Stimulated activated CD4-positive, alpha-beta T cell treated with anti-CD3 and anti-CD28 coated beads, Interleukin-4, amount 100 ng/mL, for 48 hours (primary cell): Measurements from ENCODE around the gene RGS7.
"Not testable (repeated sequence)": the region's sequence is repeated elsewhere in the genome, so short reads cannot be mapped to it uniquely, and the experiment has no call there.

Source experiments
- DNase-seq, 2 donors: peaks; one replicate each; pipeline ENCODE4 v3.0.0-alpha.2; 2020; ENCODE audit warnings: low read depth in 2 of 2

The RGS7 gene

DNA sequence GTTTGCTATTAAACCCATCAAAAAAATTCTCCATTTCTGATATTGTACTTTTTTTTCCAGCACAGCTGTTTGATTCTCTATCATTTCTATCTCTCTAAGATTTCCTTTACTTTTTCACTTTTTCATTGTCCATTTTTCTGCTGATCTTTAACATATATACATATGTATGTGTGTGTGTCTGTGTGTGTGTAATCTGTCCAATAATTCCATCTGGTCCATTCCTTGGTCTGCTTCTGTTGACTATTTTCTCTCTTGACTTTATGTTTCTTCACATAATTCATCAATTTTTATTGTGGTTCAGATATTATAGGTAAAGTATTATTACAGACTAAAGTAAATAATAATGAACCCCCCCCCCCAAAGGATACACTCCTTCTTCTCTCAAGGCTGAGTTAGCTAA lies 84.2 kb downstream of the RGS7 start:
- DNase-seq: no peak

- no peak for DNase-seq
These were observed 85.6 kb downstream of the RGS7 start for GRCh38 chr1:241271427-241271826.

- no peak for DNase-seq
These were observed 87.0 kb downstream of the RGS7 start for GRCh38 chr1:241270016-241270415.

GRCh38 chr1:241269116-241269515 lies 87.9 kb downstream of the RGS7 start:
- no peak for DNase-seq

- DNase-seq: no peak
These were observed 90.9 kb downstream of the RGS7 start for GRCh38 chr1:241266121-241266520.

DNA sequence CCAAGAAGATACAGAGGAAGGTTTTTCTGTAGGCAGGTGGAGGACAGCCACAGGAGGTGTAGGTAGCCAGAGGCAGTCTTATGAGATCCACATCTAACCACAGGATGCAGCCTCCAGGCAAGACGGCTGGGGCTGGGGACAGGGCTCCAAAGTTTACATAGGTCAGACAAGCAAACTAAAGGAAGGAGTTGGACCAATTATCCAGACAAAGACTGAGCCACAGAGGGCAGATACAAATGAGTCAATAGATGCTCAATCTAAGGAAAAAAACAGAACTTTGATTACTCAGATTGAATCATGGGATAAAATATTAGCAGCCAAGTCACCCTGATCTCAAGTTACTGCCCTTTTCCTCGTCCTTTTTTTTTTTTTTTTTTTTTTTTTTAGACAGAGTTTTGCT lies 91.6 kb downstream of the RGS7 start:
- no peak for DNase-seq

DNA sequence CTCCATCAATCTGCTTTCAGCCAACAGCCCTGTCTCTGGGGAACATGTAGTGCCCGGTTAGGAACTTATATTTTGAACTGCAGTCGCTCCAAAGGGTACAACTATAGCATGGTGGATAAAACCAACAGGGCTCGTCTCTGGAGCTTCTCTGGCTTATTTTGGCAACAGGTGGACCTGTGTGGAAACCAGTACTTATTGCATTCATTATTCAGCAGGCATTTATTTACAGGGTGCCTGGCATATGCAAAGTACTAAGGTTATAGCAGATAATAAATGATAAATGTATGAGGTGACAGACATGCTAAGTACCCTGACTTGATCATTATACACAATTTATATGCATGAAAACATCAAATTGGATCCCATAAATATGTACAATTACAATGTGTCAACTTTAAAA lies 93.7 kb downstream of the RGS7 start:
- DNase-seq: no peak

- no peak for DNase-seq
These were observed 103.5 kb downstream of the RGS7 start for GRCh38 chr1:241253471-241253870.

- DNase-seq: no peak
These were observed 106.5 kb downstream of the RGS7 start for GRCh38 chr1:241250465-241250864.

- no peak for DNase-seq
These were observed 116.9 kb downstream of the RGS7 start for GRCh38 chr1:241240069-241240468.

- no peak for DNase-seq
These were observed 119.1 kb downstream of the RGS7 start for GRCh38 chr1:241237873-241238272.

- no peak for DNase-seq
These were observed 121.6 kb downstream of the RGS7 start for GRCh38 chr1:241235256-241235897.

- no peak for DNase-seq
These were observed 127.3 kb downstream of the RGS7 start for GRCh38 chr1:241229711-241230110.

DNA sequence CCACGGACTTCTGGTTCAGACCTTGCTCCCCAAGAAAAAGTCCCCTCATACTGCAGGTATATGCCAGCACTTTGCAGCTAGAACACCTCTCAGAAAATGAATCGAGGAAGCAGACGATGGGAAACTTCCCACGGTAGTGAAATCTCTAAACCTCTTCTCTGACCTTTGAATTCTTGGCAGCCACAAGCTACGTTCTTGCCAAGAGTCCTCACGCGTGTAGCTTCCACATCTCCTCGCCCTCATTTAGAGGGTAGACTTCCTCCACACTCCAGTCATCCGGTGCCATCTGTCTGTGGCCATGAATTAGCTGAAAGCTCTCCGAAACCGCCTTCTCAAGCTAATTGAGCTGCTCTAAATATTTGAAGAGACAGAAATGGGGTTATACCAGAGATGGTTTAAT lies 127.8 kb downstream of the RGS7 start:
- DNase-seq: no peak

DNA sequence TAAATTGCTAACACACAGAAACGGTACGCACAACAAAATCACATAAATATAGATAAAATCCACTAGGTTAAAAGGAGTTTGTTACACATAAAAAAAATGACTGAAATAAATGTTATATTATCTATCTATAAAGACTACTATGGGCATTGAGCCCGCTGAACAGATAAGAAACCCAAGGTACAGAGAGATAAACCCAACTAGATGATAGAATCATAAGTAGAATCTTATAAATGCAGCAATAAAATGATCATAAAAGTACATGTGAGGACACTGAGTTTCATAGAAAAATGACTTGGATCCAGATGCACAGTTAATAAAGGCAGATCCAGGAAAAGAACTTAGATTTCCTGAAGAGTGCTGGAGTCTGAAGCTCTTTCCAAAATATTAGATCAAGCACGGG lies 128.7 kb downstream of the RGS7 start:
- no peak for DNase-seq

DNA sequence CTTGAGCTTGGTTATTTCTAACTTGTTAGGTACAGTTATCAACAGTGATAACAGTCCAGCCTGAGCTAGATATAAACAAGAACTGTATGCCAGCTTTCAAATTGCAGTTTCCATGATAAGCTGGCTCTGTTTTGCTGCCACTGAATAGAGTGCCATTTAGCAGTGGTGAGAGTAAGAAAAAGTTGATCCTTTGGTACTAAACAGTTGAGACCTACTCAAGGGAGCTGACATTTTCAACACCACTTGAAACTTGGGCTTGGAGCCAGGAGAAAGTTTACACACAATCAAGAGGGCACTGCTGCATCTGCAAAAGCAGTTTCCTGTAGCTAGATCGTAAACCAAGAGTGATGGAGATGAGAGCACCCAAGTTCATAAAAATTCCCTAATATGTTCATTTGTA lies 131.3 kb downstream of the RGS7 start:
- DNase-seq: no peak

DNA sequence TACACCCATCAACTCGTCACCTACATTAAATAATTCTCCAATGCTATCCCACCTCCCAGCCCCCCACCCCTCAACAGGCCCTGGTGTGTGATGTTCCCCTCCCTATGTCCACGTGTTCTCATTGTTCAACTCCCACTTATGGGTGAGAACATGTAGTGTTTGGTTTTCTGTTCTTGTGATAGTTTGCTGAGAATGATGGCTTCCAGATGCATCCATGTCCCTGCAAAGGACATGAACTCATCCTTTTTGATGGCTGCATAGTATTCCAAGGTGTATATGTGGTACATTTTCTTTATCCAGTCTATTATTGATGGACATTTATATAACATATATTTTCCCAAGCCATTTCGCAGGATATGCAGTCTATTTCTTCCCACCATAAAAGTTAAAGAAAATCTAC lies 132.8 kb downstream of the RGS7 start:
- not testable (repeated sequence) for DNase-seq

DNA sequence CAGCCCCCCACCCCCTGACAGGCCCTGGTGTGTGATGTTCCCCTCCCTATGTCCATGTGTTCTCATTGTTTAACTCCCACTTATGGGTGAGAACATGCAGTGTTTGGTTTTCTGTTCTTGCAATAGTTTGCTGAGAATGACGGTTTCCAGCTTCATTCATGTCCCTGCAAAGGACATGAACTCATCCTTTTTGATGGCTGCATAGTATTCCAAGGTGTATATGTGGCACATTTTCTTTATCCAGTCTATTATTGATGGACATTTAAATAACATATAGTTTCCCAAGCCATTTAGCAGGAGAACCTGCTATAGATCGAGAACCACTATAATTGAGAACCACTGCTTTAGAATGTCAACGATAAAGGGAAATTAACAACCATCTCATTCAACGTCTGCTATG lies 134.2 kb downstream of the RGS7 start:
- DNase-seq: not testable (repeated sequence)

DNA sequence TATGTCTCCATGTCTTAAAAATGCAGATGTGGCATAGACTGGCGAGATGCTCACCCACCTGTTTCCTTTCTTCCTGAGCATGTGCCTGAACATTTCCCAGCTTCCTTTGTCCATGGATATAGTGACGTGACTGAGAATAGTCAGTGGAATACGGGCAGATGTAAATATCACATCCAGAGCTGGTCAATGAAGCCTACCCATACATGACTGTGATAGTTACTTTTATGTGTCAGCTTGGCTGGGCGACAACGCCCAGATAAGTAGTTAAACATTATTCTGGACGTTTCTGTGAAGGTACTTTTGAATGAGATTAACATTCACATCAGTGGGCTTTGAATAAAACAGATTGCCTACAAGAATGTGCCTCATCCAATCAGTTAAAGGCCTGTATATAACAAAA lies 135.7 kb downstream of the RGS7 start:
- DNase-seq: no peak

DNA sequence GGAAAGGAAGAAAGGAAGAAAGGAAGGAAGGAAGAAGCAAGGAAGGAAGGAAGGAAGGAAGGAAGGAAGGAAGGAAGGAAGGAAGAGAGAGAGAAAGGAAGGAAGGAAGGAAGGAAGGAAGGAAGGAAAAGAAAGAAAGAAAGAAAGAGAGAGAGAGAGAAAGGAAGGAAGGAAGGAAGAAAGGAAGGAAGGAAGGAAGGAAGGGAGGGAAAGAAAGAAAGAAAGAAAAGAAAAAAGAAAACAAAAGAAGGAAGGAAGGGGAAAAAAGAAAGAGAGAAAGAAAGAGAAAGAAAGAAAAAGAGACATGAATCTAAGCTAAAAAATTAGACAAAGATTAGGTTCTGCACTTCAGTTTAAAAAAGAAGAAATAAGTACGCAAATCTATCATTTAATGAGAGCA lies 136.1 kb downstream of the RGS7 start:
- DNase-seq: not testable (repeated sequence)

DNA sequence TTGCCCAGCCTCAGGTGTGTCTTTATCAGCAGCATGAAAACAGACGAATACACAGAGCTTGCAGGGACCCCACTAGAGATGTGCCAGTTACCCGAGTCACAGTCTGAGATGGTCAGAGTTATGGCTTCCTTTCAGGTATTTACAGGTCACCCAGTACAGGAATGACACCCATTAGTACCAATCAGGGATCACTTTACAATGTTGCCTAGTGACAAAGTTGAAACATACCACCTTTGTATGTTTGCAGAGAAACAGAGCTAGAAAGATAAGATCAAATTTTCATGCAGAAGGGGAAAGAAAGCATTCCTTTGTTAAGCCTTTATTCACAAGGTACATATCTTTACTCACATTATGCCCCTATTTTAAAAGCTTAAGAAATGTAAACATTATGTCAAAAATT lies 137.6 kb downstream of the RGS7 start:
- no peak for DNase-seq

DNA sequence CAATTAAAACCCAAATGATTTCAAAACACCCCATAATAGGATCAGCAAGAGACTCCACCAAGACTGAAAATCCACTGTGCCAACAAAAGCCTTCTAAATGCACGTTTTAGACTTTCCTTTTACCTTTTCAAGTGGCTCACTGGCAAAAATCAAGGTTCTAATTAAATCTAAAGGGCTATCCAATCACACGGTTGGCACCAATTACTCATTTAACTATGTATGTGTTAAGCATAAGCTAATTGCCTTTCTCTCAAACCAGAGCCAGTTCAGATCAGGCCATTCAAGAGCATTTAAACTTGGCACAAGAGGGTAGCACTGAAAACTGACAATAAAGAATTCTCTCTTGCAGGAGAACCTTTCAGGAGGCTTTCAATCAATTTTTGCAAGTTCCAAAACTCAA lies 139.5 kb downstream of the RGS7 start:
- DNase-seq: no peak

DNA sequence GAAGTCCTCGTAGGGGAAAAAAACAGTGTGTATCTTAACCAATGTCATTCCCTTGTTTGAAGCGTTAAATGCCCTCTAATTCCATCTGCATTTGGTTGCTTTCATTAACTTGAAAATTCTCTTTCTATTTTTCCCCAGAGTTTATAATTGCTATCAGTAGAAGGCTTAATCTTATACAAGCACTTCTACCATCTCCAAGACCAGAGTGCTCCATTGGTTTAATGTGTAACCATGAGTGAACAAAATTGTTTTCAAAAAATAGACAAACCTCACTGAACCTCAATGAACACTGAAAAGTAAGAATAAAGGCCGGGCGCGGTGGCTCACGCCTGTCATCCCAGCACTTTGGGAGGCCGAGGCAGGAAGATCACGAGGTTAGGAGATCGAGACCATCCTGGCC lies 141.3 kb downstream of the RGS7 start:
- no peak for DNase-seq

DNA sequence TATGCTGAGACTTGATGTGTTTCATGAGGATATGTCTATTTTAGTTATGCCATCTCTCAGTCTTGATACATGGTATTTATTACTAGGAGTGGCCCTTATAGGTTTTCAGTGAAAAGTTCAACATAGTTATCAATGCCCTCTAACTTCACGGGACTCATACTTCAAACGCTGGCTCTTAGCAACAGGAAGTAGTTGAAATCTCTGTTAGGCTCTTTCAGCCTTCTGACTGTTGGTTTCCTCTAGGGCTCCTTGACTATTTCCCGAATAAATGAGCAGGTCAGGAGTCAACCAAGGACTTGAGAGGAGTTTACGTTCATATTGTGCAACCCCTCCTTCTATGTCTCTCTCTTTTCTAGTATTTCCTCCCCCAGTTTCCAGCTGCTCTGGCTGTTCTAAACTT lies 141.8 kb downstream of the RGS7 start:
- no peak for DNase-seq
